ENCODE measurements around the gene MATN3. TPM values are rescaled to one million over a fixed set of nuclear protein-coding genes. Genes with fewer than 3 reads are reported as not detected.

MATN3 gene
- total RNA-seq, 1 experiment from 2014 or later, result 2.9 TPM

- no peaks in the 10 kb centered on the region for H3K27me3 ChIP-seq (replicated peaks)
- no peaks in the 10 kb centered on the region for H3K9me3 ChIP-seq (replicated peaks)
- H3K27ac ChIP-seq, result no peak overlapping the region
- H3K4me3 ChIP-seq, result no peak overlapping the region
- H3K36me3 ChIP-seq, result no peaks in the 10 kb centered on the region
- no peaks in the 10 kb centered on the region for H3K4me1 ChIP-seq (replicated peaks)
- no peak for DNase-seq (ENCODE audit: low read depth in 1 of 2, low spot score in 2 of 2)
These were observed 7.3 kb downstream of the MATN3 start for GRCh38 chr2:20005067-20005627.

DNA sequence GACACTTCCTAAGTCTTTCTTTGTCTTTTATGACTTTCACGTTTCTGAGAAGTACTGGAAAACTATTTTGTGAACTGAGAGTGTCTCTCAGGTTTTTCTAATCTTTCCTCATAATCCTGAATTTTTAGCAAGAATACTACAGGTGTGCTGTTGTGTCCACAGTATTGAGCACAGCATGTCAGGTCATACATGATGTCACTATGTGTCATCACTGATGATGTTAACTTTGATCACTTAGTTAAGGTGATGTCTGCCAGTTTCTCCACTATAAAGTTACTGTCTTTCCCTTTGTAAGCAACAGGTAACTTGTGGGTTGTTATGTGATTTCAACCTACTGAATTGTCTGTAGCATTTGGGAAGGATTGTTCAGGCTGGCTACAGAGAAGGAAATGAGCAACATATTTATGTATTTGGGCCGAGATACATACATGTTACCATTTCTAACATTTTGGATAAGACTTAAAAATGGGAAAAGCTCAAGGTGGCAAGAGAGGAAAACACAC is 11.1 kb downstream of the MATN3 start:
- no peak for DNase-seq (ENCODE audit: low read depth in 1 of 2, low spot score in 2 of 2)
- H3K4me3 ChIP-seq, result no peak overlapping the region
- no peaks in the 10 kb centered on the region for H3K36me3 ChIP-seq
- H3K27me3 ChIP-seq (replicated peaks), result no peaks in the 10 kb centered on the region
- H3K9me3 ChIP-seq (replicated peaks), result no peaks in the 10 kb centered on the region
- no peak overlapping the region for H3K27ac ChIP-seq
- H3K4me1 ChIP-seq (replicated peaks), result no peaks in the 10 kb centered on the region

DNA sequence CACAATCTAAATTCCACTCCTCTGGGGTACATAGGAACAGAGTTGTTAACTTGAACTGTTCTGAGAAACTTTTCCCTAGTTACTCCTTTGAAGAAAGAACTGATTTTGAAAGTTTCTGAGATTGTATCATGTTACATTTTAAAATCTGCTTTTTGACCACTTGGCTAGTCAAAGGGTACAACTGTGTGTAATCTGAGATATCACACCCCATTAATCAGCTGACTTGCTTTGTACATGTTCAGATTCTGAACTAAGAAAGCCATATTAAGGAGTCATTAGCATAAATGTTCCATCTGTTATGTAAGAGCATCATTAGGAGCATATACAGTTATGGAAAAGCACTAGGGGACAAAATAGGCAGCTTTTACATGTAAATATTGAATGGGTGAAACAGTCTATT is 18.7 kb downstream of the MATN3 start:
- Histone ChIP-seq H3K9me3 (replicated peaks) (no peaks in the 10 kb centered on the region), H3K36me3 (peaks cover 5% of the 10 kb centered on the region; the same call in 1 of the 2 replicates), H3K27me3 (replicated peaks) (no peaks in the 10 kb centered on the region), H3K27ac (no peak overlapping the region), H3K4me3 (no peak overlapping the region), H3K4me1 (replicated peaks) (peaks cover 10% of the 10 kb centered on the region)
- no peak for DNase-seq (ENCODE audit: low read depth in 1 of 2, low spot score in 2 of 2)

- peaks cover 14% of the 10 kb centered on the region for H3K4me1 ChIP-seq (replicated peaks)
- H3K4me3 ChIP-seq, result no peak overlapping the region
- no peaks in the 10 kb centered on the region for H3K9me3 ChIP-seq (replicated peaks)
- H3K36me3 ChIP-seq, result peaks cover 5% of the 10 kb centered on the region; the same call in 1 of the 2 replicates
- H3K27me3 ChIP-seq (replicated peaks), result no peaks in the 10 kb centered on the region
- H3K27ac ChIP-seq, result no peak overlapping the region
- DNase-seq (ENCODE audit: low read depth in 1 of 2, low spot score in 2 of 2), result no peak
These were observed 20.6 kb downstream of the MATN3 start for GRCh38 chr2:19991895-19992294.

DNA sequence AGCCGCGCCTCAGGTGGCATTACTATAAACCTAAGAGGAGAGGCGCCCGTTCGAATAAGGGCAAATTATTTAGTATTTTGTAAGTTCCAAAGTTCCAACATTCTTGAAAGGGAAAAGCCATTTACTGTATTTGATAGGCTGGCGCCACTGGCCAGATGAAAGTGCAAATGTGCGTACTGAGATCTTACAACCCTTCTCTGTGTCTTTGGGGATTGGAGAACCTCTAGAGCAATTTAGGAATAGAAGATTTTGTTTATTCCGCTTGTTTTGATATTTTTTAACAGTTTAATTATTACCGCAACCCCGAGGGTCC is 22.1 kb downstream of the MATN3 start:
- H3K27me3 ChIP-seq (replicated peaks), result no peaks in the 10 kb centered on the region
- H3K4me1 ChIP-seq (replicated peaks), result peaks cover 14% of the 10 kb centered on the region
- DNase-seq (ENCODE audit: low read depth in 1 of 2, low spot score in 2 of 2), result no peak
- H3K36me3 ChIP-seq, result peaks cover 5% of the 10 kb centered on the region; the same call in 1 of the 2 replicates
- H3K27ac ChIP-seq, result peak overlapping the region; percentile 60
- H3K9me3 ChIP-seq (replicated peaks), result no peaks in the 10 kb centered on the region
- H3K4me3 ChIP-seq, result peak overlapping the region; percentile 74

DNA sequence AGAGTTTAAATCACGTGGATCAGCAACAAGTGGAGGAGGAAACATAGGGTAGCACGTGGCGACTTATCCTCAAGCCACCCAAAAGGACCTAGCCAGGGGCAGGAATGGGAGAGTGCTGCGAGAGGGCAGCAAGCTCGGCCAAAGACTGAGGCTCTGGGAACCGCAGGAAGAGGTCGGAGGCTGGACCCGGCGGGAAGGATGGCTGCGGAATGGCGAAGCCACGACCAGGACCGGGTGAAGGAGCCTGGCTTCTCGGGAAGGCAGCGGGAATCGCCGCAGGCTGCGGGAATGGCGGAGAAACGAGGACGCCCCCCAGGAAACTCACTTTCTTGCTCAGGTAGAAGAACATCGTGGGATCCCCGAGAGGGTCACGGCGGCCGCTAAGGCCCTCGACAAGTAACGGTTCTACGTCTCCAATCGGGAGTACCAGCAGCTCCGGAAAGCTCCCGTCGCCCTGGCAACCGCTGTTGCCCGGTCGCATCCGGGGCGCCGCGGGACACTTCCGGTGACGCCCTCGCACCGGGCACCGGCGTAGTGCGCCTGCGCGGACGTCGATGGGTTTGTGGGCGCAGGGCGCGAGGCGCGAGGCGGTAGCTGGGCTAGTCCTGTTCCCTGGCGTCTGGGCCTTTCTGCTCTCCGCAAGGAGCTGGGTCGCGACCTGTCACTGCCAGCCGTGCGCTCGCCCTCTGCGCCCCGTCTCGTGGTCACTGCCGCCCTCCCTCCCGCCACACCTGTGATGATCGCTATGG is 22.6 kb downstream of the MATN3 start, which contains the start of gene WDR35:
Gene WDR35, minus strand, starts transcription at position 439 of the 749 bp plus-strand sequence. Its CDS starts 90 bp downstream, at position 349.
- Histone ChIP-seq H3K9me3 (replicated peaks) (no peaks in the 10 kb centered on the region), H3K36me3 (peaks cover 5% of the 10 kb centered on the region; the same call in 1 of the 2 replicates), H3K27me3 (replicated peaks) (no peaks in the 10 kb centered on the region), H3K27ac (peak within 1 kb of the TSS; percentile 60), H3K4me1 (replicated peaks) (peaks cover 14% of the 10 kb centered on the region), H3K4me3 (peak within 1 kb of the TSS; percentile 74)
- DNase-seq (ENCODE audit: low read depth in 1 of 2, low spot score in 2 of 2), result peak; percentile 83 to 91

DNA sequence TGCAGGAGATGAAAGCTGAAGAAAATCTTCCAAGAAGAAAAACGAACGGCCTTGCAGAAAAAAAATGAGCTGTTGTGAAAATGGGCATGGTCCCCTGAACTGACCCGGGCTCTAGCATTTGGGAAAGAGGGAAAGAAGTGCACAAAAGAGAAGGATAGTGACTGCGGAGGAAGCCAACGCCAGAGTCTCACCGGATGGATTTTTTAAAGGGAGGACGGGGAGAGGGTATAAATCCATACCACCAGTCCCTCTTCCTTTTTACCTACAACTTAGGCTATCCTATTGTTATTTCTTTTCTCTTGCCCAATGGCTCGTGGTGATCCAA is 23.2 kb downstream of the MATN3 start:
- Histone ChIP-seq H3K27me3 (replicated peaks) (no peaks in the 10 kb centered on the region), H3K4me1 (replicated peaks) (peaks cover 14% of the 10 kb centered on the region), H3K9me3 (replicated peaks) (no peaks in the 10 kb centered on the region), H3K27ac (peak overlapping the region; percentile 60), H3K36me3 (peaks cover 5% of the 10 kb centered on the region; the same call in 1 of the 2 replicates), H3K4me3 (peak overlapping the region; percentile 74)
- no peak for DNase-seq (ENCODE audit: low read depth in 1 of 2, low spot score in 2 of 2)

DNA sequence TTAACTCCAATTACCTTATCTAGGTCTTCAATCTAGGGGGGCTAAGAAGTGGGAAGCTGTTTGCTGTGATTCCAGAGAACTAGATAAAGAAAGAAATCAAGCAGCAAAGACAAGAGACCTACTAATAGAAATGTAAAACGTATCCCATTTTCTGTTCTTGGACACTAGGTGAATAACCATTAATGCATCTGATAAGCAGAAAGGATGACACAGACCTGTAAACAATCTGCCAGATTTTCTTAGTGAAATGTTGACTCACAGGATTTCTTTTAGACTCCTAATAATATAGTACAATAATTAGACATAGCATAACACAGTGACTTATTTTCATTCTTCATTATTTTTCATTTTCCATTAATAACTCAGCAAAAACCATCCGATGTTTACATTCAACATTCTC is 23.9 kb downstream of the MATN3 start:
- H3K27me3 ChIP-seq (replicated peaks), result no peaks in the 10 kb centered on the region

DNA sequence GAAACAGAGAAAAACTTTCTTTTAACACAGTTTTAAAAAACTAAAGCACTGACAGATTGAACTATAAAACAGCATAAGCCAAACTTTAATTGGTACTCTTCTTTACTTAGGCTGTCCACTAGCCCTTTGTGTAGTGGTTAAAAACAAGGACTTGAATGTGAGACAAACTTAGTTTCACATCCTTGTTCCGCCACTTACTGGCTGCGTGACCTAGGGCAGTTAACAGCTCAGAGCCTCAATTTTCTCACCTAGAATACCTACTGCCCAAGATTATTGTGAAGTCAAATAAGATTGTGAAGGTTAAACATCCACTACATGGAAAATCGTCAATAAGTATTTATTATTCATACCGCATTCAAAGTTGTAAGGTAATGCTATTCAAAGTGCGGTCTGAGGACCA is 24.5 kb downstream of the MATN3 start:
- no peak overlapping the region for H3K27ac ChIP-seq
- no peaks in the 10 kb centered on the region for H3K27me3 ChIP-seq (replicated peaks)
- DNase-seq (ENCODE audit: low read depth in 1 of 2, low spot score in 2 of 2), result no peak
- peaks cover 14% of the 10 kb centered on the region for H3K4me1 ChIP-seq (replicated peaks)
- H3K4me3 ChIP-seq, result no peak overlapping the region
- H3K36me3 ChIP-seq, result peaks cover 5% of the 10 kb centered on the region; the same call in 1 of the 2 replicates
- H3K9me3 ChIP-seq (replicated peaks), result no peaks in the 10 kb centered on the region

More for the DNA sequence above, 23.9 kb downstream of the MATN3 start:
- no peaks in the 10 kb centered on the region for H3K9me3 ChIP-seq (replicated peaks)
- H3K4me3 ChIP-seq, result no peak overlapping the region
- no peak for DNase-seq (ENCODE audit: low read depth in 1 of 2, low spot score in 2 of 2)
- no peak overlapping the region for H3K27ac ChIP-seq
- H3K36me3 ChIP-seq, result peaks cover 5% of the 10 kb centered on the region; the same call in 1 of the 2 replicates
- peaks cover 14% of the 10 kb centered on the region for H3K4me1 ChIP-seq (replicated peaks)

DNA sequence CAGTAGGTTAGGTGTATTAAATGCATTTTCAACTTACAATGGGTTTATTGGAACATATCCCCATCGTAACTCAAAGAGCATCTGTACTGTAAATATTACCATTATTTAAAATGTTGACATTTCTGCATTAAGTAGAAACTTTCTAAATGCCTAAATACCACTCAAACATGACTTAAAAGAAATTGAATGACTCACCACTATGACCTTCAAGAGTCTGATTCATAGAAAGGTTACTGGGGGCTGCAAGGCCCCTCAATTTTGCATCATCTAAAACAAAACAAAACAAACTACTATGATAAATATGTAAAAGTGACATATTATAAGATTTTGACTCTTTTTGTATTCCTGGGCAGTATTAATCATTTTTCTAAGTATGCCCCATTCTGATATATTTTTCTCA is 30.2 kb downstream of the MATN3 start:
- H3K4me1 ChIP-seq (replicated peaks), result peaks cover 7% of the 10 kb centered on the region
- no peak overlapping the region for H3K27ac ChIP-seq
- peaks cover 18% of the 10 kb centered on the region for H3K36me3 ChIP-seq
- no peaks in the 10 kb centered on the region for H3K27me3 ChIP-seq (replicated peaks)
- H3K9me3 ChIP-seq (replicated peaks), result no peaks in the 10 kb centered on the region
- no peak for DNase-seq (ENCODE audit: low read depth in 1 of 2, low spot score in 2 of 2)
- no peak overlapping the region for H3K4me3 ChIP-seq

DNA sequence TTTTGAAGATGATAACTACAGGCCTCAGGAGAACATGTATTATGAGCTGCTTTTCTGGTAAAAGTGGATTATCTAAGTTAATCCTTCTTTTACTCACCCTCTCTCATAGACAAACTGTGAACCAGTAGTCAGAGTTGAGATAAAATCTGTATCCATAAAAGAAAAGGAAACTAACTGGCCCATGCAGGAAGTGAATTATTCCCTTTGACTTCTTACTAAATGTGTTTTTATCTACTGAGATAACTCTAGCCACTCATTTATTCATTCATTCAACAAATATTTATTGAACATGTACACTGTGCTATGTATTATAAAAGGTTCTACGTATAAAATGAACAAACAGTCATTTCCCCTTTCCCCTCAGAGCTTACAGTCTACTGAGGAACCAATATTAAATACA is 32.5 kb downstream of the MATN3 start:
- no peak for DNase-seq (ENCODE audit: low read depth in 1 of 2, low spot score in 2 of 2)
- Histone ChIP-seq H3K9me3 (replicated peaks) (no peaks in the 10 kb centered on the region), H3K36me3 (peaks cover 18% of the 10 kb centered on the region), H3K27ac (no peak overlapping the region), H3K27me3 (replicated peaks) (no peaks in the 10 kb centered on the region), H3K4me1 (replicated peaks) (peaks cover 7% of the 10 kb centered on the region), H3K4me3 (no peak overlapping the region)

DNA sequence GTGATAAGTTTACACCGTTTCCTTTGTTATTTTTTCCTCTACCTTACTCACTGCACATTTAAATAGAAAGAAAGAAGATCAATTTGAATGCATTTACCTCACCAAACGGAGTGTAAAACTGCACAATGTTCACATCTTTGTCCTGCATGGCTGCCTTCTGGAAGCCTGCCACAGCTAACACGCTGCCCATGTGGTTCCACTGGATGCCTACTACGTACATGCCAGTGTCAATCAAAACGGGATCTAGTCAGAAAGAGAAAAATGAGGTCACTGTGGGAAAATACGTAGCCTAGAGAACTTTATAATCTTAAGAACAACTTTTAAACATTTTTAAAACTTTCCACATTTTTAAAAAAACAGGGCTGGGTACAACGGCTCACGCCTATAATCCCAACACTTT is 39.0 kb downstream of the MATN3 start:
- peaks cover 4% of the 10 kb centered on the region for H3K36me3 ChIP-seq
- H3K4me3 ChIP-seq, result no peak overlapping the region
- DNase-seq (ENCODE audit: low read depth in 1 of 2, low spot score in 2 of 2), result no peak
- H3K27me3 ChIP-seq (replicated peaks), result no peaks in the 10 kb centered on the region
- H3K9me3 ChIP-seq (replicated peaks), result no peaks in the 10 kb centered on the region
- H3K27ac ChIP-seq, result no peak overlapping the region
- H3K4me1 ChIP-seq (replicated peaks), result no peaks in the 10 kb centered on the region

GRCh38 chr2:19971691-19972090 is 40.8 kb downstream of the MATN3 start:
- Histone ChIP-seq H3K36me3 (no peaks in the 10 kb centered on the region), H3K9me3 (replicated peaks) (no peaks in the 10 kb centered on the region), H3K4me1 (replicated peaks) (no peaks in the 10 kb centered on the region), H3K27ac (no peak overlapping the region), H3K4me3 (no peak overlapping the region), H3K27me3 (replicated peaks) (no peaks in the 10 kb centered on the region)
- DNase-seq (ENCODE audit: low read depth in 1 of 2, low spot score in 2 of 2), result no peak

DNA sequence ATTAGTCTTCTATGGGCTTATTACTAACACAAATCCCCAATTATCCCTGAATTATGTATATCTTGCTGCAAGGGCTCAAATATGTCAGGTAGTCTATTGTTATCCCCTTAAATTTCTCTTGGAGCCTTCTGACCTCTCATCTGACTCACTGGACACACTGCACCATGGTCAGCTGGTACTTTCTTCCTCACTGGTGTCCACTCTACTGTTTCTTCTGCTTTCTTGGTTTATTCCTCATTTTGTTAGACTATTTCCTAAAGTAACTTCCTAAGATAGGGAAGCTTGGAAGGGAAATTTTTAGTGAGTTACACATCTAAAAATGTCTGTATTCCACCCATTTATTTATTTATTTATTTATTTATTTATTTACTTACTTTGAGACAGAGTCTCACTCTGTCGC is 49.1 kb downstream of the MATN3 start:
- DNase-seq (ENCODE audit: low read depth in 1 of 2, low spot score in 2 of 2), result no peak
- H3K9me3 ChIP-seq (replicated peaks), result no peaks in the 10 kb centered on the region
- no peak overlapping the region for H3K27ac ChIP-seq
- H3K4me1 ChIP-seq (replicated peaks), result no peaks in the 10 kb centered on the region
- no peaks in the 10 kb centered on the region for H3K36me3 ChIP-seq
- H3K4me3 ChIP-seq, result no peak overlapping the region
- H3K27me3 ChIP-seq (replicated peaks), result no peaks in the 10 kb centered on the region

Measured in SJSA1 (cell line).